NCI-H526 (cell line): ENCODE data around the gene FBXO45.
"Not testable (repeated sequence)": the region's sequence is repeated elsewhere in the genome, so short reads cannot be mapped to it uniquely, and the experiment has no call there.

Experiments used
- DNase-seq, 2 experiments: peaks; one replicate each; lab custom pipeline; 2025; lab: John Stamatoyannopoulos, UW

The FBXO45 gene

GRCh38 chr3:196568246-196569002 lies at the start of gene FBXO45, which contains the start of gene WDR53:
Gene FBXO45 (plus strand): TSS chr3:196568660. CDS start chr3:196568985, 325 bp downstream.
Gene WDR53 (minus strand): TSS chr3:196568554. CDS start chr3:196561475, 7,079 bp downstream.
- DNase-seq = peak; percentile 85 to 97

GRCh38 chr3:196518966-196519717 lies 49.3 kb upstream of the FBXO45 start:
- DNase-seq = peak; percentile 79 to 94

GRCh38 chr3:196519718-196520082 lies 48.8 kb upstream of the FBXO45 start:
- no peak for DNase-seq

GRCh38 chr3:196521291-196521690 lies 47.2 kb upstream of the FBXO45 start:
- DNase-seq = not testable (repeated sequence)

- DNase-seq = no peak
These were observed 44.6 kb upstream of the FBXO45 start for GRCh38 chr3:196523841-196524240.

- DNase-seq = peak in 1 of 2 experiments; percentile 14
These were observed 43.9 kb upstream of the FBXO45 start for GRCh38 chr3:196524527-196524926.

GRCh38 chr3:196525141-196525540 lies 43.3 kb upstream of the FBXO45 start:
- no peak for DNase-seq

- DNase-seq = peak; percentile 43 to 91
These were observed 39.7 kb upstream of the FBXO45 start for GRCh38 chr3:196528639-196529233.

GRCh38 chr3:196531418-196531817 lies 37.0 kb upstream of the FBXO45 start:
- DNase-seq = no peak

- no peak for DNase-seq
These were observed 35.2 kb upstream of the FBXO45 start for GRCh38 chr3:196533260-196533681.

GRCh38 chr3:196537319-196537984 lies 31.0 kb upstream of the FBXO45 start:
- DNase-seq = peak in 1 of 2 experiments; percentile 35

GRCh38 chr3:196541684-196542445 lies 26.6 kb upstream of the FBXO45 start:
- no peak for DNase-seq

- no peak for DNase-seq
These were observed 23.9 kb upstream of the FBXO45 start for GRCh38 chr3:196544491-196544992.

- no peak for DNase-seq
These were observed 21.9 kb upstream of the FBXO45 start for GRCh38 chr3:196546537-196546936.

- DNase-seq = no peak
These were observed 21.4 kb upstream of the FBXO45 start for GRCh38 chr3:196547067-196547466.

GRCh38 chr3:196549312-196549711 lies 19.1 kb upstream of the FBXO45 start:
- DNase-seq = not testable (repeated sequence)

GRCh38 chr3:196550172-196550571 lies 18.3 kb upstream of the FBXO45 start:
- DNase-seq = not testable (repeated sequence)

- no peak for DNase-seq
These were observed 16.2 kb upstream of the FBXO45 start for GRCh38 chr3:196552253-196552652.

- DNase-seq = no peak
These were observed 14.9 kb upstream of the FBXO45 start for GRCh38 chr3:196553551-196553950.

GRCh38 chr3:196554205-196554604 lies 14.3 kb upstream of the FBXO45 start:
- no peak for DNase-seq

GRCh38 chr3:196555295-196555694 lies 13.2 kb upstream of the FBXO45 start:
- DNase-seq = no peak
